Stimulated activated CD4-positive, alpha-beta T cell treated with anti-CD3 and anti-CD28 coated beads, Interleukin-1b, Interleukin-23, amount 100 ng/mL, for 4 hours (primary cell): Measurements from ENCODE around the gene NT5E.
"Not testable (repeated sequence)": the region's sequence is repeated elsewhere in the genome, so short reads cannot be mapped to it uniquely, and the experiment has no call there.

Experiments used
- DNase-seq, 2 donors: peaks; one replicate each; pipeline ENCODE4 v3.0.0-alpha.2; 2020; ENCODE audit warnings: low read depth in 2 of 2

NT5E gene

DNA sequence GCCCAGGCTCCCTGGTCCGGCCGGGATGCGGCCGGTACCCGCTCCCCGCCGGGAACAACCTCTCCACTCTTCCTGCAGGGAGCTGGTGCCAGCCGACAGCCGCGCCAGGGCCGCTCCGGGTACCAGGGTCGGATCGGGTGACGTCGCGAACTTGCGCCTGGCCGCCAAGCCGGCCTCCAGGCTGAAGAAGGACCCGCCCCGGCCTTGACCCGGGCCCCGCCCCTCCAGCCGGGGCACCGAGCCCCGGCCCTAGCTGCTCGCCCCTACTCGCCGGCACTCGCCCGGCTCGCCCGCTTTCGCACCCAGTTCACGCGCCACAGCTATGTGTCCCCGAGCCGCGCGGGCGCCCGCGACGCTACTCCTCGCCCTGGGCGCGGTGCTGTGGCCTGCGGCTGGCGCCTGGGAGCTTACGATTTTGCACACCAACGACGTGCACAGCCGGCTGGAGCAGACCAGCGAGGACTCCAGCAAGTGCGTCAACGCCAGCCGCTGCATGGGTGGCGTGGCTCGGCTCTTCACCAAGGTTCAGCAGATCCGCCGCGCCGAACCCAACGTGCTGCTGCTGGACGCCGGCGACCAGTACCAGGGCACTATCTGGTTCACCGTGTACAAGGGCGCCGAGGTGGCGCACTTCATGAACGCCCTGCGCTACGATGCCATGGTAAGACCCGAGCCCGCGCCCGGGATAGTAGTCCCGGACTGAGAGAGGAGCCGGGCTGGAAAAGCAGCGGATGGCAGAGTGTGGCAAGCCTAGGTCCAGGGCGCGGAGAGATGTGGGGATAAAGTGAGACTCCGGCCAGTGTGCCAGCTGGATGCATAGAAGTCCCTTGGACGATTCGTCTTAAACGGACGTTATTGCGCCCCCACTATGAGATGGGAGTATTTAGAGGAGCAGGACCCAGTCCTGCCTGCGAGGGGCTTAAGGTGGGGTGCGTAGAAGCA is at the start of gene NT5E:
NT5E (plus strand) TSS at position 266 of the 942 bp plus-strand sequence; CDS start at position 323, 57 bp downstream.
- peak in 1 of 2 donors; percentile 7 for DNase-seq

DNA sequence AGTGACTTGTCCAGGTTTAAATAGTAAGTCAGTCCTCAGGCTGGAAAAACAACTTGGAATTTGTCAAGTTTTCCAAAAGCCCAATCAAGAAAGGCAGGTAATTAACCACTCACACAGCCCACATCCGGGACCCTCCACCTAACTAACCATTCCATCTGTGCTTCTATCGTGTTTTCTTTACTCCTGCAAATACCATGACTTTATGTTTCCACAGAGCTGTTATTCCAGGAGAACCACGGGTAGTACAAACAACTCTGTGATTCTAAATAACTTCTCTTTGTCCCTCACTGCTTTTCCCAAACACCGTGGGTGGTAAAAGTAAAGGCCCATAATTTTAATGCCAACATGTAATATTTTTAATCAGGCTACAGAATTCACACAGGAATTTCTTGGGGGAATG is 49.6 kb upstream of the NT5E start:
- no peak for DNase-seq

DNA sequence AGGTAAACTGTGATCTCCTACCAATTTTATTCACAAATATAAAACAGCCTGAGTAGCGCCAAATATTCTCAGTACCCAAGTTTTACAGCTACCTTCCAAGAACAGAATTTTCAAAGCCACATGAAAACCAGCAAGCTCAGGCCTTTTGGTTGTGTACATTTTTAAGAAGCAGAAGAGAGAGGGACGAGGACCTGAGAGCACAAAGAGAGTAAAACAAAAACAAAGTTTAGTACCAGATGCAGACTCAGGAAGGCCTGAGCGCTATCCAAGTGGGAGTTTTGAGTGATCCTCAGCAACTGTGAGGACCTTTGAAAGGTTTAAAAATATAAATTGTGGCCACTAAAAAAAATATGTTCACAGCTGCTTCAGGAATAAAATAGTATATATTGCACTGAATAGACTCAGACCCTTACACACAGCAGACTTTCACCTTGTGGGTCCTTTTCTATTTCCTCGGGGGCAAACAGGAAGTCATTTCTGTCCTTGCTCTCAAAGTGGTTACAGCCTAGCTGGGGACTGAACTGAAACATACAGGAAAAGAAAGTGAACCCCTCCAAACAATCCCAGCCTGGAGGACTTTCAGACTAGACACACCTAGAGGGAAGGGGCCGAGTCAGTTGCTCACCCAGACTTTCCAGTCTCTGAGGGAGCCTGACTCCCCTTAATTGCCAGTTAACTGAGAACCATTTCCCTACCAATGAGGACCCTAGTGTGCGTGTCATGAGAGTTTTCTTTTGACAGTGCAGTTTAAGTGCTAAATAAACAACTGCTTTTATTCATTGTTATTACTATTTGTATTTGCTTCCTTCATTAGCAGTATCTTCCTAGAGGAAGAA is 48.5 kb upstream of the NT5E start:
- no peak for DNase-seq

DNA sequence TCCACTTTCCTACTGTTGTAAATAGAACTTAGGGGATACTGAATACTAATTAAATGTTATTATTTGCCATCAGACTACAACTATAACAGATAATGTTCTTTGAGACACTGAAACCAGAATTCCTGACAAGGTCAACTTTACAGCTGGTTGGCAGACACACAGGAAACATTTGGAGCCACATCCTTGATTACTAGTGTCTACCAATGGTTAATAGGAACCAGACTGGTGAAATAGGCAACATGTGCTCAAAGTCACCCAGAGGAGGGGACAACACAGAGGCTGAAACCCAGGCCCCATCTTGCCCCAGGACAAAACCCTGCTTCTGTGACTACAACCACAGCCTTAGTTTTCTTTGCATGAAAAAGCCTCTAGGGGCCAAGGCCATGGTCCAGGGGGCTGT is 47.8 kb upstream of the NT5E start:
- DNase-seq, result no peak

DNA sequence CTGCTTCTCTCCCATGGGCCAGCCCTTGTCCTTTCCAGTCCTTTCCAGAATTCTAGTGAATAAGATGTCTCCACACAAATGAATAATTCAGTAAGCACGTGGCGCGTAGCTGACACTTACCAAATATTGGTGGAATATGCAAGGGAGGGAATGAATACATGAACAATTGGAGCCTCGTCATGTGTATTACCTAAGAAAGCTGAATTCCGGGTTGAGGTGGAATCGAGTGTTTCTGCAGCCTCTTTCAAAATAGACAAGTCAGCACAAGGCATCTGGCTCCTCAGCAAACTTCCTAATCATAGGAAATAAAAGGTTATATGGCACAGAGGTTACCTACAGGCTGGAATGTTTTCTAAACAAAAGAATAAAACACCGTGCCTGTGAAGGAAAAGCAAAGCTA is 47.0 kb upstream of the NT5E start:
- no peak for DNase-seq

DNA sequence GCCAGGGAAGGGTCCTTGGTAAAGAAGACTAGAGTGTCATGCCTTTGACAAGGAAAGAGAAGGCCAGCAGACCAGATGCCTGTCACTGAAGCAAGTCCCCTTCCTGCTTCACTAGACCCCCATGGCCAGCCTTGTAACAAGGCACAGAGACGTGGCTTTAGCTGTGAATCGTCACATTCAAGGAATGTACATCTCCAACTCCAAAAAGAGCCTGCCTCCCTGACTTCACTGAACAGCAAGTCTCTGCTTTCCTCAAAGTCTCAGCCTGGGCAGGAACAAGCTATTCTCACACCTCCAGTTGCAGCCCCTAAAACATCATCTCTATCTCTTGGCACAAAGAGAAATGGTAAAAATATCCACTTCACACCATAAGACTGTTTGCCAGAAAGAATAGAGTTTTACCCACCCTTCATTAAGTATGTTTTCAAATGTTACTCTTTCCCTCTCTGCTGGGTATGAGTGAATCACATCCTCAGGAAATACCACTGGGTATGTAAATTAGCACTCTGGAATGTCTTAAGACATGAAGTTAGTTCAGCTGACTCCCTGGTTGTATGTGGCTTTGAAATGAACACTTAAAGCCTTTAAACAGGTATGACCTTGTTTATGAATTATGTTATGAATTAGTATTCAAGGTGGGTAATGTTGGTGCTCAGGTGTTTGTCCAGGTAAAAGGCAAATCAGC is 46.4 kb upstream of the NT5E start:
- no peak for DNase-seq

DNA sequence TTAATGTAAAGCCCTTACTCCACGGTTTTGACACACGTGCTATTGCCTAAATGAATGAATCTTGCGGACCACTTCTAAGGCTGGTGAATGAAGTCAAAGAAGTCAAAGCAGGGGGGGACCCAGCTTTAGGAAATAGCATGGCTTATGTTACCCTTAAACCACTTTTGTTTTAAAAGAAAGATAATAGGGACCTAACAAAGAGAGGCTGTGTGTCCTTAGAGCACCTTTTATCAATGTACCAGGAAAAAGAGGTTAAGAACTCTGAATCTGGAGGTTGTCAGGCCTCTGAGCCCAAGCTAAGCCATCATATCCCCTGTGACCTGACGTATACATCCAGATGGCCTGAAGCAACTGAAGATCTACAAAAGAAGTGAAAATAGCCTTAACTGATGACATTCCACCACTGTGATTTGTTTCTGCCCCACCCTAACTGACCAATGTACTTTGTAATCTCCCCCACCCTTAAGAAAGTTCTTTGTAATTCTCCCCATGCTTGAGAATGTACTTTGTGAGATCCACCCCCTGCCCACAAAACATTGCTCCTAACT is 45.8 kb upstream of the NT5E start:
- not testable (repeated sequence) for DNase-seq

DNA sequence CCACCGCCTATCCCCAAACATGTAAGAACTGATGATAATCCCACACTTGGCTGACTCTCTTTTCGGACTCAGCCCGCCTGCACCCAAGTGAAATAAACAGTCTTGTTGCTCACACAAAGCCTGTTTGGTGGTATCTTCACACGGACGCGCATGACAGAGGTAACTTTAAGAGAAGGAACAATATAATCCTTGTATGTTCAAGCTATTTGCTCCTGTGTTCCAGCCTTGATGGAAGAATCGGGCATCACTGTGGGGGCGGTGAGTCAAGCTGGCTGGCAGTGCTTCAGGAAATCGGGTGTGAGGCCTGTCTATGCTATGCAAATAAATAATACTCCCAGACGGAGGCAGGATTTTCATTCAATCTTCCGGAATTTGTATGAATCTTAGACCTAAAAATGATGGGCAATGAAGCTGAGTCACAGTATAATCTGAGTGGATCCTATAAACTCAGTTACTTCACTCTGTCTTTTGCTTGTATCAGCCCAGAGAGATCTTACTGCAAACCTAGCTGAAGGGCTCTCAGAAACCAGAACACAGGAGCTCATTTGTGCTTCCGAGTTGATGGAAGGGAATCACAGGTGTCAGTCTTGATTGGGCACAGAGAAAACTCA is 45.2 kb upstream of the NT5E start:
- no peak for DNase-seq

DNA sequence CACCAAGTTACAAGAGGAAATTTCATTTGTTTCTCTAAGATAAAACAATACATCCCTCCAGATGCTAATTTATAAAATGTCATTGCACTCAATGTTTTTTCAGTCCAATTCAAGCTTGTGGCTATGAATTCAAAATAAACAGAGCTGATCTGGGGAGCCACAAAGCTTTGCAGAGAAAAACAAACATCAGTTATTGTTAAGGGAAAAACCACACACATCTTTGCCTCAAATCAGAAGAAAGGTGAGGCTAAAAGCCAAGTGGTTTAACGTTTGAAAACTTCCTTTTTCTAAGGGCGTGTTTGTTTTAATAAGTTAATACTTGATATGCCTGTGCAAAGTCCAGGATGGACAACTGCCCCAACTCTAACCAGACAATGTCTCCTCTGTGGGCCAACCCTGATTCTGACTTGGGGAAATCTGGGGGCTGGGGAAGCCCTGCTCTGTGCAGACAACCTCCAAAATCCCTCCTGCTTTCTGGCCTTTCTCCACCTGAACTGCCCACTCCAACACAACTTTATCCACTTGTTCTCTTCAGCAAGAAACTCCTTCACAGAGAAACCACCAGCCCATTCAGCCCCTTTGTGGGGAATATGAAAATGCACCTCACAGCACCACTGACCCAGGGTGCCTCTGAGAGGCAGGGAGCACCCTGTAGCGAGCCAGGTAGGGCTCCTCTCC is 44.6 kb upstream of the NT5E start:
- DNase-seq, result no peak

DNA sequence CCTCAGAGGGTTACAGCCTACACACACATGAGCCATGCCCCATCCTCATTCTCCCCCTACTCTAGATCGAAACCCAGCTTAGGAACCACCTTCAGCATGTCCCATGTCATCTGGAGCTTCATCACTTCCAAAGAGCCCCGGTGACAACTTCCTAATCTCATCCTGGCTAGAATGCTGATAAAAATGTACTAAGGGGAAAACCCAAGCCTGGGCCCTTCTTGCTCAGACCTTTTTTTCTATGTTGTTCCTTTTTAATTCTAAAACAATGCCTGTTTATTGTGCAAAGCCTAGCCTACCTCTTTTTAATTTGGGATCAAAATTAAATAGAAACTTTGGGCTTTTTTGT is 44.1 kb upstream of the NT5E start:
- no peak for DNase-seq

DNA sequence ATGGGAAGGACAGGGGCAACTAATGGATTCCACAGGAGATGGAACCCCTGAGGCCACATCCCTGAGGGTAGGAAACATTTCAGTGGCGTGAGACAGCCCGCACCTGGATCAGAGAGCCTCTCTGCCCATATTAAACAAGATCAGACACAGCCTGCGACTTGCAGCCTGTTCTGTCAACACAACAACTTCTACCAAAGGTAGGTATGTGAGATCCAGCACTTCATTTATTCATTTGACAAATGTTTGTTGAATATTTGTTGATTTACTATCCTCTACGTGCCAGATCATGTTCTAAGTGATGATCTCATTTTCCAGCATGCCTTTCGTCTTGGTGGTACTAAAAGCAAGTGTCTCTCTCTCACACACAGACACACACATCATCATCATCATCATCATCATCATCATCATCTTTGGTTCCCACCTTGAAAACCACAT is 43.2 kb upstream of the NT5E start:
- DNase-seq, result no peak

DNA sequence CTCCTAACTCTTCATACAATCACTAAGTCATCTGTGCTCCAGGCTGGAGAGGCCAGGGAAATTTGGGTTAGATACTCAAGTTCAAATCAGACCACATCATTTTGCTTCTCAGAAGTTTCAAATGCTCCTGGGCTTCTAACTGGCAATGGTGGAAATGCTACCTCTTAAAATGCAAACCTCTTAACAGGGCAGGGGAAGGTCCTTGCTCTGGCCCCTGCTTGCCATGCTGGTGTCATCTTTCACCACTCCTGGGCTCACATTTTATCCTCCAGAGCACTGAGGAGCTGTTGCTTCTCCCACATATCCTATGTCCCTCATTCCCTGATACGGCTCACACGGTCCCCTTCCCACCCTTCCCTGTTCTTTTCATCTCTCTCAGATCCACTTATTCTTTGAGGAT is 41.8 kb upstream of the NT5E start:
- no peak for DNase-seq

DNA sequence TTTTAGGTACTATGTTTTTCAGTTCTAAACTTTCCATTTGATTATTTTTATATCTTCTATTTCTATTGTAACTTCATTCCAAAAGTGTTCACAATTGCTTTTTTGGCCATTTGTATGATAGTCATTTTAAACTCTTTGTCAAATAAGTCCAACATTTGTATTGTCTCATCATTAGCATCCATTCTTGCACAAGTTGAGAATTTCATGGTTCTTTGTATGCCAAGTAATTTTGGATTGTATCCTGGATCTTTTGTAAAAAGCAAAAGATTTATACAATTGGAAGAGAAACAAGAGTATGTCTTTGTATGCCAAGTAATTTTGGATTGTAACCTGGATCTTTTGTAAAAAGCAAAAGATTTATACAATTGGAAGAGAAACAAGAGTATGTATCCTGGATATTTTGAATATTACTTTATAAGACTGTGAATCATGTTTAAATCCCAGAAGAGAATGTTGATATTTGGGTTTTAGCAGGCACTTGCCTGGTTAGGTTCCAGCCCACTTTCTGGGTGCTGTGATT is 36.9 kb upstream of the NT5E start:
- DNase-seq, result no peak

DNA sequence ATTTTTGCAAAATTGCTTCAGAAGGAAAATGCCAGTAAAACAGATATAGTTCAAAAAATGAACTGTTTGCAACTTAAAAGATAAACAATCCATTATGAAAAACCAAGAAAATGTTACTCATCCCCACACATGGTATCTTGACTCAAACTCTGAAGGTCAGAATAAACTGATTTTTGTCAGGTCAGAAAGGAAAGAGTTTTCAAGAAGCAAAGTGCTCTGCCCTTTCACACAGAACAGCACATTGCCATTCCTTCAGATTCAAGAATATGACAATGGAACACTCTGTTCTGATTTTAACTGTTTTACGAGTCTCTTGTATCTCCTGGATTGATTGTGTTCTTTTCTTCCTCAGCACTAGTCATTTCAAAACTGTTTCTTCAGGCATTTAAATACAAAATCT is 33.8 kb upstream of the NT5E start:
- no peak for DNase-seq

DNA sequence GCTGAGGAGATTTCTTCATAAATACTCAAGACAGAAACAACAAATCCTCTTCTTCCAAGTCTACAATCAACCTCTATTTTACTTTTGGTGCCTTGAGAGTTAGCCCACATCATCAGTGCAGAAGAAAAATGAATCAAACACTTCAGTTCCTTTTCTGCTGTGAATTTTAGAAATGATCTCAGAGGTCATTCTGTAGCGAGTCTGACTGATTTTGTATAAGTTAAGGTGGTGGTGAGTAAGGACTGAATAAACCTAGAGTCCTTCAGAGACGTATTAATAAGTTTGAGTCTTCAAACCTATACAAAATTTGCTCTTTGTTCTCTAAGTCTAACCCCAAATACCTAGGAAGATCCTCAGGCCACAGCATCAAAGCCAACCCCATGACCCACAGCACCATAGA is 33.1 kb upstream of the NT5E start:
- DNase-seq, result no peak

DNA sequence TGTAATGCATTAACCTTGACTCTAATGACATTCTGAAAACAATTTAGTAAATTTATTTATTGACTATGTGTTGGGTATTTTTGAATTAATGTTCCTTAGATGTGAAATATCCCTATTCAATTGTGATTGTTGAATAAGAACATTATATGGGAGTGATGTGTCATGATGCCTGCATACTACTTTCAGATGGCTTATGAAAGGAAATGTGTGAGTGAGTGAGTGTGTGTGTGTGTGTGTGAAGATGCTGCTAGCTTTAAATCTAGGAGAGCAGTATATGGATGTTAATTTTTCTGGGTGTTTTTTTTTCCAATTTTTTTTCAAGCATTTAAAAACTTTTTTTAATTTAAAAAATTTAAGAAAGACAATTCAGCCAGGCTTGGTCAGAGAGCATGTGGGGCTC is 32.5 kb upstream of the NT5E start:
- no peak for DNase-seq

DNA sequence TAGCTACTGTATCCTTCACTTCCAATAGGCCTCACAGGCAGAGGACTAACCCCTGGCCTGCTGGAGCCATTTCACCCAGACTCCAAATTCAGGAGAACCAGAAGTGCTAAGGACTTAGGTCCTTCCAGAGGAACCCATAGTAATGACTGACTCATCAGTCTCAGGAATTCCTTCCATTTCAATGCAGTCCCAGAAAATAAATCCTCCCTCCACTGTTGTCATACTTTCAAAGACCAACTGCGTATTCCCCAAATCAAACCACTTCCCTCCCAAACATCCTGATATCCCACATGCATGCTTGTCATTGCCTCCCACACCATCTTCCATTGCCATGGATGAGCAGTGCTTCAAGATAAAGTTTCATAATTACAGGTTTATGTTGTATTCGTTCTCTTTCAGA is 31.8 kb upstream of the NT5E start:
- DNase-seq, result no peak

DNA sequence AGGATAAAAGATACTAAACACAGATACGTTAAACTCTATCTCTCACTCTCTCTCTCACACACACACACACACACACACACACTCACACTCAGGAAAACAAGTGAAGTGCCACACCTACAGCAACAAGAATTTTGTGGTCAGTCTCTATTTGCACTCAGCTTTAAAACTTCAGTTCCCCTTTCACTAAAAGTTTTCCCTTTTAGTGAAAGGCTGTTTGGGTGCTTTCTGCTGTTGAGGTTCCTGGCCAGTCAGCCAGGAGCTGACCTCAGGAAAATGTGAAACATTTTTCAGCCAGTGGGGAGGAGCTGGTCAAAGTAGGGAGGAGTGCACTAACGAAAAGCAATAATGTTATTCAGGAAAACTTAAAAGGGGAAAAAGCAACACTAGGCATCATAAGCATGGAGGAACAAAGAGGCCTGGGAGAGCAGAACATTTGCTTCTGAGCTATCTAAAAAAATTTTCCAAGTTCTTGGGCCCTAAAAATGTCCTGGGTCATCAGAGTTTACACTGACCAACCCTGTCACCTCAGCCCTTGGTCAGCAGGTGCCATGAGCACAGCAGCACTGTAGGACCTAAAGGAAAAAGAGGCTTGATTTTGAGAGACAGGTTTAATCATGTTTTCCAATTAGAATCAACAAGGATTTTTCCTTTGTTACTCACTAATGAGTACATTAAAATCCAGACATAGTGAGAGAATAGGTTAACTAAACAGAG is 30.7 kb upstream of the NT5E start:
- no peak for DNase-seq

DNA sequence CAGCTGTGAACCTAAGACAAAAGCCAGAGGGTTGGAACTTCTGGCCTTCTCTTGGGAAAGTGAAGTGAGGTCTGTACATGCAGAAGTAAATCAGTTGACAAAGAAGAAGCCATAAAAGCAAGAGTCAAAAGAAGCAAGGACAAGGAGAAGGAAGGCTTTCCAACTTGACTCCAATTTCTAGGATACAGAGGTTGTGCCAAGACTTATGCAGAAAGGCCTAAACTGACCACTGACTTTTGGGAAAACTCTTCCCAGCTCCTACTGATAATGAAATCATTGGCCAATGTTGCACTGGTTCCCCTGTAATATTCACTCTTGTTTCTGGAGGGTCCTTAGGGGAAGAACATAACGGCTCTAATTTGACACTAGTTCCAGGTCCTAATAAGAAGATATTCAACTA is 29.3 kb upstream of the NT5E start:
- no peak for DNase-seq

DNA sequence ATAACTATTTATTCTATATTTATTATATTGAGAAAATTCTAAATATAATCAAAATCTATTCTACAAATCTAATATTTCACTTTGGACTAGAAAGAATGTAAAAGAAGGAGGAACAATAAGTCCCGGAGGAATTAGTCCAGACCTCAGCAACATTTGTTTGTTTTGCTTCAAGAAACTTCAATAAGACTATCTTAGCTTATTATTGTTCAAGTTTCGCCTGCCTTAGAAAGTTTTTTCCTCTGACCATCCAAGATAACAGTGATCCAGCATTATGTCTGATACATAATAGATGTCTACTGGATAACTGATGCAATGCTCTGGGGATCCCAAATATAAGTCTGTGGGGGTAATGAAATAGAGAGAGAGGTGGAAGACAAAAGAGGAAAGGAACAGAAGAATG is 28.7 kb upstream of the NT5E start:
- DNase-seq, result no peak
